ENCODE data around the gene SERPINB10.
A peak's percentile ranks its signal among the peaks of the same experiment; 100 is the strongest.

The SERPINB10 gene

GRCh38 chr18:63977040-63977439 lies 69.3 kb downstream of the SERPINB10 start:
- H3K4me1 ChIP-seq (ENCODE audit: control insufficient read depth in 2 of 2, insufficient read depth in 2 of 2, low read length in 2 of 2): peaks cover 2 to 4% of the 10 kb centered on the region in 2 donors
- no peak overlapping the region for H3K4me3 ChIP-seq (ENCODE audit: low read length in 2 of 2)
- no peaks in the 10 kb centered on the region for H3K9me3 ChIP-seq (ENCODE audit: control insufficient read depth in 2 of 2, low read length in 2 of 2)
- H3K27me3 ChIP-seq (ENCODE audit: control insufficient read depth in 2 of 2, insufficient read depth in 2 of 2, low read length in 2 of 2): no peaks in the 10 kb centered on the region
- no peak overlapping the region for H3K27ac ChIP-seq (ENCODE audit: low read depth in 2 of 2, low read length in 2 of 2)
- no peak overlapping the region for H3K9ac ChIP-seq (ENCODE audit: low read depth in 1 of 2, low read length in 2 of 2)
- H3K36me3 ChIP-seq (ENCODE audit: control insufficient read depth in 2 of 2, insufficient read depth in 2 of 2, low read length in 2 of 2): peaks cover 9 to 11% of the 10 kb centered on the region in 2 donors

- H3K9ac ChIP-seq (ENCODE audit: low read depth in 1 of 2, low read length in 2 of 2): no peak overlapping the region
- peaks cover 13 to 24% of the 10 kb centered on the region in 2 donors for H3K36me3 ChIP-seq (ENCODE audit: control insufficient read depth in 2 of 2, insufficient read depth in 2 of 2, low read length in 2 of 2)
- H3K27ac ChIP-seq (ENCODE audit: low read depth in 2 of 2, low read length in 2 of 2): peak overlapping the region in 1 of 2 donors; percentile 18
- H3K4me1 ChIP-seq (ENCODE audit: control insufficient read depth in 2 of 2, insufficient read depth in 2 of 2, low read length in 2 of 2): peaks cover 2 to 4% of the 10 kb centered on the region in 2 donors
- H3K9me3 ChIP-seq (ENCODE audit: control insufficient read depth in 2 of 2, low read length in 2 of 2): no peaks in the 10 kb centered on the region
- no peaks in the 10 kb centered on the region for H3K27me3 ChIP-seq (ENCODE audit: control insufficient read depth in 2 of 2, insufficient read depth in 2 of 2, low read length in 2 of 2)
- H3K4me3 ChIP-seq (ENCODE audit: low read length in 2 of 2): peak overlapping the region; percentile 34 to 39
Measured at GRCh38 chr18:63979409-63979920, 71.7 kb downstream of the SERPINB10 start.

- Histone ChIP-seq H3K36me3 (ENCODE audit: control insufficient read depth in 2 of 2, insufficient read depth in 2 of 2, low read length in 2 of 2) (peaks cover 13 to 24% of the 10 kb centered on the region in 2 donors), H3K27me3 (ENCODE audit: control insufficient read depth in 2 of 2, insufficient read depth in 2 of 2, low read length in 2 of 2) (no peaks in the 10 kb centered on the region), H3K27ac (ENCODE audit: low read depth in 2 of 2, low read length in 2 of 2) (no peak overlapping the region), H3K4me3 (ENCODE audit: low read length in 2 of 2) (peak overlapping the region in 1 of 2 donors; percentile 39), H3K9ac (ENCODE audit: low read depth in 1 of 2, low read length in 2 of 2) (no peak overlapping the region), H3K4me1 (ENCODE audit: control insufficient read depth in 2 of 2, insufficient read depth in 2 of 2, low read length in 2 of 2) (peaks cover 2 to 4% of the 10 kb centered on the region in 2 donors), H3K9me3 (ENCODE audit: control insufficient read depth in 2 of 2, low read length in 2 of 2) (no peaks in the 10 kb centered on the region)
Measured at GRCh38 chr18:63980027-63980426, 72.3 kb downstream of the SERPINB10 start.

- no peak overlapping the region for H3K27ac ChIP-seq (ENCODE audit: low read depth in 2 of 2, low read length in 2 of 2)
- no peaks in the 10 kb centered on the region for H3K9me3 ChIP-seq (ENCODE audit: control insufficient read depth in 2 of 2, low read length in 2 of 2)
- no peak overlapping the region for H3K9ac ChIP-seq (ENCODE audit: low read depth in 1 of 2, low read length in 2 of 2)
- no peak overlapping the region for H3K4me3 ChIP-seq (ENCODE audit: low read length in 2 of 2)
- peaks cover 2 to 4% of the 10 kb centered on the region in 2 donors for H3K4me1 ChIP-seq (ENCODE audit: control insufficient read depth in 2 of 2, insufficient read depth in 2 of 2, low read length in 2 of 2)
- no peaks in the 10 kb centered on the region for H3K27me3 ChIP-seq (ENCODE audit: control insufficient read depth in 2 of 2, insufficient read depth in 2 of 2, low read length in 2 of 2)
- H3K36me3 ChIP-seq (ENCODE audit: control insufficient read depth in 2 of 2, insufficient read depth in 2 of 2, low read length in 2 of 2): peaks cover 15 to 24% of the 10 kb centered on the region in 2 donors
Measured at GRCh38 chr18:63980896-63981460, 73.2 kb downstream of the SERPINB10 start.

GRCh38 chr18:63981719-63982118 lies 74.0 kb downstream of the SERPINB10 start:
- H3K4me3 ChIP-seq (ENCODE audit: low read length in 2 of 2): no peak overlapping the region
- H3K9me3 ChIP-seq (ENCODE audit: control insufficient read depth in 2 of 2, low read length in 2 of 2): no peaks in the 10 kb centered on the region
- no peaks in the 10 kb centered on the region for H3K27me3 ChIP-seq (ENCODE audit: control insufficient read depth in 2 of 2, insufficient read depth in 2 of 2, low read length in 2 of 2)
- H3K4me1 ChIP-seq (ENCODE audit: control insufficient read depth in 2 of 2, insufficient read depth in 2 of 2, low read length in 2 of 2): peaks cover 2 to 4% of the 10 kb centered on the region in 2 donors
- H3K27ac ChIP-seq (ENCODE audit: low read depth in 2 of 2, low read length in 2 of 2): no peak overlapping the region
- H3K9ac ChIP-seq (ENCODE audit: low read depth in 1 of 2, low read length in 2 of 2): no peak overlapping the region
- peaks cover 15 to 26% of the 10 kb centered on the region in 2 donors for H3K36me3 ChIP-seq (ENCODE audit: control insufficient read depth in 2 of 2, insufficient read depth in 2 of 2, low read length in 2 of 2)

- H3K27me3 ChIP-seq (ENCODE audit: control insufficient read depth in 2 of 2, insufficient read depth in 2 of 2, low read length in 2 of 2): no peaks in the 10 kb centered on the region
- no peaks in the 10 kb centered on the region for H3K9me3 ChIP-seq (ENCODE audit: control insufficient read depth in 2 of 2, low read length in 2 of 2)
- peaks cover 2 to 4% of the 10 kb centered on the region in 2 donors for H3K4me1 ChIP-seq (ENCODE audit: control insufficient read depth in 2 of 2, insufficient read depth in 2 of 2, low read length in 2 of 2)
- H3K4me3 ChIP-seq (ENCODE audit: low read length in 2 of 2): no peak overlapping the region
- no peak overlapping the region for H3K9ac ChIP-seq (ENCODE audit: low read depth in 1 of 2, low read length in 2 of 2)
- H3K36me3 ChIP-seq (ENCODE audit: control insufficient read depth in 2 of 2, insufficient read depth in 2 of 2, low read length in 2 of 2): peaks cover 21 to 28% of the 10 kb centered on the region in 2 donors
- no peak overlapping the region for H3K27ac ChIP-seq (ENCODE audit: low read depth in 2 of 2, low read length in 2 of 2)
Measured at GRCh38 chr18:63982361-63982760, 74.6 kb downstream of the SERPINB10 start.
